GM23248 (cell line): ENCODE data around the gene JARID2. TPM values are rescaled to one million over a fixed set of nuclear protein-coding genes. Genes with fewer than 3 reads are reported as not detected.

Experiments used
- DNase-seq: peaks from one replicate; pipeline ENCODE4 v3.0.0-alpha.2; 2015
- H2AFZ ChIP-seq: fragments of 200-600 bp; sonication (generic); 2 replicates; pipeline ENCODE4 v1.6.1; 2016; ENCODE audit warnings: antibody characterized with exemption
- H3F3A ChIP-seq: fragments of 200-600 bp; sonication (generic); 2 replicates; pipeline ENCODE4 v1.6.1; 2016; ENCODE audit warnings: mild to moderate bottlenecking, antibody characterized with exemption, mixed run types; ENCODE audit not compliant: insufficient read depth
- H3K27ac ChIP-seq: fragments of 200-600 bp; sonication (generic); 2 replicates; pipeline ENCODE4 v1.5.1; 2016; ENCODE audit warnings: mild to moderate bottlenecking
- H3K27me3 ChIP-seq: fragments of 200-600 bp; sonication (generic); replicated peaks from 2 replicates; pipeline ENCODE4 v1.6.1; 2016; ENCODE audit warnings: mild to moderate bottlenecking; ENCODE audit not compliant: insufficient read depth
- H3K36me3 ChIP-seq: fragments of 200-600 bp; sonication (generic); 2 replicates; pipeline ENCODE4 v1.6.1; 2016; ENCODE audit warnings: low read depth, mild to moderate bottlenecking
- H3K4me1 ChIP-seq: fragments of 200-600 bp; sonication (generic); 2 replicates; pipeline ENCODE4 v1.6.1; 2016; ENCODE audit warnings: mild to moderate bottlenecking; ENCODE audit not compliant: insufficient read depth
- H3K4me2 ChIP-seq: fragments of 200-600 bp; sonication (generic); one replicate; pipeline ENCODE4 v1.6.1; 2016; ENCODE audit warnings: mild to moderate bottlenecking; ENCODE audit not compliant: unreplicated experiment
- H3K4me3 ChIP-seq: fragments of 200-600 bp; sonication (generic); 2 replicates; pipeline ENCODE4 v1.5.1; 2016; ENCODE audit warnings: mild to moderate bottlenecking
- H3K79me2 ChIP-seq: fragments of 200-600 bp; sonication (generic); 2 replicates; pipeline ENCODE4 v1.6.1; 2016; ENCODE audit warnings: mild to moderate bottlenecking; ENCODE audit not compliant: insufficient read depth
- H3K9ac ChIP-seq: fragments of 200-600 bp; sonication (generic); 2 replicates; pipeline ENCODE4 v1.6.1; 2016; ENCODE audit warnings: mild to moderate bottlenecking
- H3K9me2 ChIP-seq: fragments of 200-600 bp; sonication (generic); 2 replicates; pipeline ENCODE4 v1.6.1; 2016; ENCODE audit warnings: mixed run types, mild to moderate bottlenecking, moderate library complexity; ENCODE audit not compliant: insufficient read depth
- H3K9me3 ChIP-seq: fragments of 200-600 bp; sonication (generic); one replicate; pipeline ENCODE4 v1.6.1; 2017; ENCODE audit warnings: low read depth
- H4K20me1 ChIP-seq: fragments of 200-600 bp; sonication (generic); 2 replicates; pipeline ENCODE4 v1.6.0; 2016; ENCODE audit not compliant: insufficient read depth
- EZH2 ChIP-seq: fragments of 200-600 bp; sonication (generic); IDR thresholded peaks from 2 replicates; pipeline ENCODE4 v1.6.1; 2018; ENCODE audit warnings: antibody characterized with exemption, mild to moderate bottlenecking; ENCODE audit not compliant: insufficient read depth, poor library complexity, severe bottlenecking
- EZH2phosphoT487 ChIP-seq: fragments of 200-600 bp; sonication (generic); IDR thresholded peaks from 2 replicates; pipeline ENCODE4 v1.6.1; 2018; ENCODE audit warnings: antibody characterized with exemption, moderate library complexity, mild to moderate bottlenecking, low read depth; ENCODE audit not compliant: insufficient read depth
- WGBS, 2 experiments: methylation state at CpG; one replicate each; pipeline ENCODE4 v1.1.6; 2015 to 2017; ENCODE audit warnings: low lambda C conversion rate in 2 of 2, low coverage in 1 of 2; ENCODE audit errors: missing lambda C conversion rate in 2 of 2; 5-methylcytosine and 5-hydroxymethylcytosine counted together
- in situ Hi-C: fragments of 300-500 bp; cut with MboI; formaldehyde crosslinking; loops from 2 replicates; pipeline ENCODE4 v1.15.0; 2020
- polyA plus RNA-seq: library from polyadenylated mRNA; unstranded; fragments of >200 nt; fragmentation: Nextera tagmentation; extraction: Ambion mirVana; gene quantifications from 2 replicates; pipeline ENCODE4 v1.2.1, GENCODE V29; 2016
- total RNA-seq: library from RNA; depleted of rRNA; stranded (reverse); fragments of >200 nt; shearing (Covaris generic); gene quantifications from 2 replicates; pipeline ENCODE4 v1.2.3, GENCODE V29; 2014

Gene JARID2
- total and polyA plus RNA-seq, 2 experiments from 2014 or later = 3.9 to 9.3 TPM

GRCh38 chr6:15505463-15505918 is 259.6 kb downstream of the JARID2 start:
- in situ Hi-C loops = no loop called here
- no peaks in the 10 kb centered on the region for H3K9me2 ChIP-seq
- peaks cover 10% of the 10 kb centered on the region; the same call in 1 of the 2 replicates for H4K20me1 ChIP-seq
- 84% methylated on average over 18 of the region's 18 CpGs for WGBS, 2 experiments
- peaks cover 46% of the 10 kb centered on the region for H3K79me2 ChIP-seq
- peaks cover 12% of the 10 kb centered on the region for H3F3A ChIP-seq
- peaks cover 6% of the 10 kb centered on the region; the same call in 1 of the 2 replicates for H3K36me3 ChIP-seq
- no peaks in the 10 kb centered on the region for H3K27me3 ChIP-seq
- no peak overlapping the region for H2AFZ ChIP-seq
- H3K4me1 ChIP-seq = peaks cover 15% of the 10 kb centered on the region
- no peak for DNase-seq
- H3K4me3 ChIP-seq = peak overlapping the region; percentile 40
- peak overlapping the region; percentile 70 for H3K9ac ChIP-seq
- peak overlapping the region; percentile 44 for H3K4me2 ChIP-seq
- H3K9me3 ChIP-seq = no peaks in the 10 kb centered on the region
- TF ChIP-seq EZH2 = no peak
- TF ChIP-seq EZH2phosphoT487 = no peak
- H3K27ac ChIP-seq = peak overlapping the region; percentile 62

DNA sequence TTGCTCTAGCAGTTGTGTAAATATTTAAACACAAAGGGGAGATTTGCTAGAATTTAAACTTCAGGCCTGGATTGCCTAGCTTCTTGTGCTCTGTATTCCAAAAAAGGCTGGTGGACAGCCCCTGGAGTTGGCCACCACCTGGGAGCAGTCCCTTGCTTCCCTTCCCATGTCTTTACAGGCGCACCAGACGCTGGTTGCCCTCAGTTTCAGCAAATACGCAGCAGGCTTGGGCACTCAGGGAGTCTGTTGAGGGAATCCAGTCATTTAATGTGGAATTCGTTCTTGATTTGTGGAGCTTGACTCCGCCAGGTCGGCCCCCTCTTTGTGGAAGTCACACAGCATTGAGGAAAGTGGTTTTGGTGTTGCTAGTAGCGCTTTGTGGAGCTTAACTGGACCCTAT is 260.2 kb downstream of the JARID2 start:
- DNase-seq = no peak
- no peaks in the 10 kb centered on the region for H3K27me3 ChIP-seq
- peaks cover 12% of the 10 kb centered on the region for H3F3A ChIP-seq
- peaks cover 2% of the 10 kb centered on the region; the same call in 1 of the 2 replicates for H3K36me3 ChIP-seq
- no peaks in the 10 kb centered on the region for H3K9me3 ChIP-seq
- no peak overlapping the region for H3K4me2 ChIP-seq
- peaks cover 15% of the 10 kb centered on the region for H3K4me1 ChIP-seq
- in situ Hi-C loops = no loop called here
- no peak overlapping the region for H3K4me3 ChIP-seq
- peaks cover 50% of the 10 kb centered on the region for H3K79me2 ChIP-seq
- H3K9me2 ChIP-seq = no peaks in the 10 kb centered on the region
- H2AFZ ChIP-seq = no peak overlapping the region
- peaks cover 10% of the 10 kb centered on the region; the same call in 1 of the 2 replicates for H4K20me1 ChIP-seq
- H3K9ac ChIP-seq = no peak overlapping the region
- WGBS, 2 experiments = 97 to 99% methylated on average over 7 of the region's 7 CpGs
- no peak overlapping the region for H3K27ac ChIP-seq
- TF ChIP-seq EZH2 = no peak
- no peak for TF ChIP-seq EZH2phosphoT487

- Histone ChIP-seq H3K27me3 (no peaks in the 10 kb centered on the region), H3K79me2 (peaks cover 50% of the 10 kb centered on the region), H3K9ac (no peak overlapping the region), H3K9me2 (no peaks in the 10 kb centered on the region), H3K9me3 (no peaks in the 10 kb centered on the region), H3K4me2 (no peak overlapping the region), H2AFZ (no peak overlapping the region), H3F3A (peaks cover 12% of the 10 kb centered on the region), H3K4me3 (no peak overlapping the region), H3K4me1 (peaks cover 15% of the 10 kb centered on the region), H3K36me3 (0 out of 2 replicates have a peak, but pooled peaks cover 2% of the 10 kb centered on the region), H4K20me1 (peaks cover 10% of the 10 kb centered on the region; the same call in 1 of the 2 replicates), H3K27ac (no peak overlapping the region)
- in situ Hi-C loops = no loop called here
- no peak for TF ChIP-seq EZH2
- no peak for TF ChIP-seq EZH2phosphoT487
- no peak for DNase-seq
- 94 to 97% methylated on average over 11 of the region's 11 CpGs for WGBS, 2 experiments
Measured at GRCh38 chr6:15507221-15507620, 261.4 kb downstream of the JARID2 start.

DNA sequence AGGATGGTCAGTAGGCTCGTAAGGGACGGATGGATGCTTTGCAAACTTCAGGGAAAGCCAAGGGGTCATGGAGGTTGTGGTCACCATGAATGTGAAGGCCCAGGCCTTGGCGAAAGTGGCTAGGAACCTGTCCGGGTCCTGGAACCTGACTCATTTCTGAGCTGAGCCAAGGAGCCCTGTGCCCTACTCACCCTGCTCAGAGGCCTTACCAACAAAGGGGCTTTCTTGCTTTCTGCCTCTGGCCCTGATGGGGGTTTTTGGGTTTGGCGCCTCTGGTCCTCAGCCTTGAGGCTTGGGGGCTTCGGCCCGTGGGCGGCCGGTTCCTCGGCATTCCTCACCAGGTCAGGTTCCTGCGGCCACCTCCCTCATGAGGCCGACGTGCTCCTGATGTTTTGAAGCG is 261.9 kb downstream of the JARID2 start:
- Histone ChIP-seq H3K27me3 (no peaks in the 10 kb centered on the region), H3F3A (peaks cover 12% of the 10 kb centered on the region), H4K20me1 (peaks cover 10% of the 10 kb centered on the region; the same call in 1 of the 2 replicates), H3K4me2 (no peak overlapping the region), H3K36me3 (0 out of 2 replicates have a peak, but pooled peaks cover 3% of the 10 kb centered on the region), H3K27ac (no peak overlapping the region), H3K9me3 (no peaks in the 10 kb centered on the region), H3K9me2 (no peaks in the 10 kb centered on the region), H3K4me3 (no peak overlapping the region), H2AFZ (no peak overlapping the region), H3K79me2 (peaks cover 47% of the 10 kb centered on the region), H3K4me1 (peaks cover 15% of the 10 kb centered on the region), H3K9ac (no peak overlapping the region)
- no peak for DNase-seq
- in situ Hi-C loops = no loop called here
- WGBS, 2 experiments = 92% methylated on average over 14 of the region's 14 CpGs
- no peak for TF ChIP-seq EZH2
